IMR-90 (cell line): ENCODE results near the gene FBXO3.

Experiments
- CTCF ChIP-seq: conservative IDR thresholded peaks from 2 replicates; pipeline ENCODE4 v1.5.1; 2012; ENCODE audit warnings: mild to moderate bottlenecking, low read depth, low read length, improper control_type of control experiment
- FOS ChIP-seq: fragments of 150-350 bp; IDR thresholded peaks from 2 replicates; pipeline ENCODE4 v1.6.1; 2016; ENCODE audit warnings: low read depth, low read length
- MAFK ChIP-seq: IDR thresholded peaks from 2 replicates; pipeline ENCODE4 v1.6.1; 2012; ENCODE audit warnings: low read depth, low read length, improper control_type of control experiment
- POLR2A ChIP-seq: IDR thresholded peaks from 2 replicates; pipeline ENCODE4 v1.6.1; 2012; ENCODE audit warnings: mild to moderate bottlenecking, low read depth, low read length
- RAD21 ChIP-seq: IDR thresholded peaks from 2 replicates; pipeline ENCODE4 v1.6.1; 2012; ENCODE audit warnings: low read length, improper control_type of control experiment
- RCOR1 ChIP-seq: IDR thresholded peaks from 2 replicates; pipeline ENCODE4 v1.6.1; 2012; ENCODE audit warnings: mild to moderate bottlenecking, low read length, improper control_type of control experiment; ENCODE audit not compliant: insufficient replicate concordance
- SMC3 ChIP-seq: fragments of 150-350 bp; IDR thresholded peaks from 2 replicates; pipeline ENCODE4 v1.6.1; 2016; ENCODE audit warnings: low read depth, mild to moderate bottlenecking, antibody characterized with exemption, low read length, moderate library complexity
- TF ChIP-seq, protein P1 (sequence below): fragments of 150-350 bp; IDR thresholded peaks from 2 replicates; pipeline ENCODE4 v1.6.1; 2017; ENCODE audit warnings: mild to moderate bottlenecking, antibody characterized with exemption, low read length, low read depth
- TF ChIP-seq, protein P2 (sequence below): fragments of 150-350 bp; IDR thresholded peaks from 2 replicates; pipeline ENCODE4 v1.6.1; 2016; ENCODE audit warnings: low read depth, mild to moderate bottlenecking, low read length, moderate library complexity, borderline replicate concordance

- TF ChIP-seq POLR2A (no peak), RAD21 (no peak), CTCF (no peak), SMC3 (no peak), RCOR1 (no peak), MAFK (peak; percentile 62), FOS (no peak)
- TF ChIP-seq, protein P1, sequence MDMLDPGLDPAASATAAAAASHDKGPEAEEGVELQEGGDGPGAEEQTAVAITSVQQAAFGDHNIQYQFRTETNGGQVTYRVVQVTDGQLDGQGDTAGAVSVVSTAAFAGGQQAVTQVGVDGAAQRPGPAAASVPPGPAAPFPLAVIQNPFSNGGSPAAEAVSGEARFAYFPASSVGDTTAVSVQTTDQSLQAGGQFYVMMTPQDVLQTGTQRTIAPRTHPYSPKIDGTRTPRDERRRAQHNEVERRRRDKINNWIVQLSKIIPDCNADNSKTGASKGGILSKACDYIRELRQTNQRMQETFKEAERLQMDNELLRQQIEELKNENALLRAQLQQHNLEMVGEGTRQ = no peak
- TF ChIP-seq, protein P2, sequence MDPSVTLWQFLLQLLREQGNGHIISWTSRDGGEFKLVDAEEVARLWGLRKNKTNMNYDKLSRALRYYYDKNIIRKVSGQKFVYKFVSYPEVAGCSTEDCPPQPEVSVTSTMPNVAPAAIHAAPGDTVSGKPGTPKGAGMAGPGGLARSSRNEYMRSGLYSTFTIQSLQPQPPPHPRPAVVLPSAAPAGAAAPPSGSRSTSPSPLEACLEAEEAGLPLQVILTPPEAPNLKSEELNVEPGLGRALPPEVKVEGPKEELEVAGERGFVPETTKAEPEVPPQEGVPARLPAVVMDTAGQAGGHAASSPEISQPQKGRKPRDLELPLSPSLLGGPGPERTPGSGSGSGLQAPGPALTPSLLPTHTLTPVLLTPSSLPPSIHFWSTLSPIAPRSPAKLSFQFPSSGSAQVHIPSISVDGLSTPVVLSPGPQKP = no peak
These were observed 32.5 kb downstream of the FBXO3 start for GRCh38 chr11:33741806-33742205.
